Hematopoietic multipotent progenitor cell (in vitro differentiated cells): Measurements from ENCODE around the gene RRAGD. TPM values are rescaled to one million over a fixed set of nuclear protein-coding genes. Genes with fewer than 3 reads are reported as not detected.

Source experiments
- DNase-seq, 3 donors: peaks; one replicate each; pipeline ENCODE4 v3.0.0-alpha.2; 2011 to 2015; ENCODE audit warnings: low read depth in 2 of 3, low spot score in 2 of 3
- total RNA-seq: library from RNA; depleted of rRNA; stranded (reverse); fragments of >200 nt; gene quantifications from one replicate; pipeline ENCODE4 v1.2.3, GENCODE V29; 2012

The RRAGD gene, protein sequence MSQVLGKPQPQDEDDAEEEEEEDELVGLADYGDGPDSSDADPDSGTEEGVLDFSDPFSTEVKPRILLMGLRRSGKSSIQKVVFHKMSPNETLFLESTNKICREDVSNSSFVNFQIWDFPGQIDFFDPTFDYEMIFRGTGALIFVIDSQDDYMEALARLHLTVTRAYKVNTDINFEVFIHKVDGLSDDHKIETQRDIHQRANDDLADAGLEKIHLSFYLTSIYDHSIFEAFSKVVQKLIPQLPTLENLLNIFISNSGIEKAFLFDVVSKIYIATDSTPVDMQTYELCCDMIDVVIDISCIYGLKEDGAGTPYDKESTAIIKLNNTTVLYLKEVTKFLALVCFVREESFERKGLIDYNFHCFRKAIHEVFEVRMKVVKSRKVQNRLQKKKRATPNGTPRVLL
- total RNA-seq, result 7.8 TPM

DNA sequence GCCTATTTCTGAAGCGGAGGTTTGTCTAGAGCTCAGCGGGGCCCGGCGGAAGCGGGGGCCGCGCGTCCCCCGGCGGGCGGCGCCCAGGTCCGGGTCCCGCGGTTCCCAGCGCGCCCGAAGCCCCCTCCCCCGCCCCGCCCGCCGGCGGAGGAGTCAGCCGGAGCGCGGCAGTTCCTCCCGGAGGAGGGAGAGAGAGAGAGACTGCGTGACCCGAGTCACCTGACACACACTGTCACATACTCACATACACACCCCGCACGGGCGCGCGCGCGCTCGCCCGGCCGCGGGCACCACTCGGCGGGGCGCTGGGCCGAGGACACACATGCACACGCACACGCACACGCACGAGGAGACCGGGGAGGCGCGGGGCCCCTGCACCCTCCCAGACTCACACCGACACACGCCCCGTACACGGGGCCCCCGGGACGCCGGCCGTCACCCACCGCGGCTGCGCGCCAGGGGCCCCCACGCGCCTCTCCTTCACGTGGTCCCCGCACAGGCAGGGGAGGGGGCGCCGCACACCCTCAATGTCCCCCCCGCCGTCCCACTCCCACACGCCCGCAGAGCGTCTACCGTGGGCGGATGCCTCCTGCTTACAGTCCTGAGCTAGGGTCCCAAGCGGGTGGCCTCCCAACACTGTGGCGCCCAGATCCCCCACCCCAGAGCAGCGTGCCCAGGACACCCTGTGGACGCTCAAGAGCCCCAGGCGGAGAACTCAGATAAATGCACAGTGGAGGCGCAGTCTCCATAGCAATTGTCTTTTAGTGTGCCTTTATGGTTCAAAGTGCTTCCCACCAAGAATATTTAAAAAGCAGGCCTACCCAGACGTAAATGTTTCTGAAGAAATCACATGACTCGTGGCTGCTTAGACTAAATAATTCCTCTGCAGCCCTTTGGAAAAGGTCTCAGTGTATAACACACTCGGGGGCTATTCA, at the start of gene RRAGD:
RRAGD (minus strand) TSS at position 203 of the 935 bp plus-strand sequence. CDS start 280 bp downstream, outside the sequence.
- DNase-seq, result peak; percentile 35 to 83 (median 80)

DNA sequence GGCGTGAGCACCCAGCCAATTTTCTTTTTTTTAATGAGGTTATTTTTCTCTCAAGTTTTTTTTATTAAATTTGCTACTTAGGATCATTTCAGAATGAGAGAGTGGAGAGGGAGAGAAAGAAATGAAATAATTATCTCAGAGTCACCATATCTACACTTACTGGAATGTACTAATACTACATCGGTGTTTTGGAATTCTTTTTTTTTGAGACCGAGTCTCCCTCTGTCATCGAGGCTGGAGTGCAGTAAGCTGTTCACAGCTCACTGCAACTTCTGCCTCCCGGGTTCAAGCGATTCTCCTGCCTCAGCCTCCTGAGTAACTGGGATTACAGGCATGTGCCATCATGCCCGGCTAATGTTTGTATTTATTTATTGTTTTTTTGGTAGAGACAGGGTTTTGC, 48.6 kb upstream of the RRAGD start:
- DNase-seq, result no peak

DNA sequence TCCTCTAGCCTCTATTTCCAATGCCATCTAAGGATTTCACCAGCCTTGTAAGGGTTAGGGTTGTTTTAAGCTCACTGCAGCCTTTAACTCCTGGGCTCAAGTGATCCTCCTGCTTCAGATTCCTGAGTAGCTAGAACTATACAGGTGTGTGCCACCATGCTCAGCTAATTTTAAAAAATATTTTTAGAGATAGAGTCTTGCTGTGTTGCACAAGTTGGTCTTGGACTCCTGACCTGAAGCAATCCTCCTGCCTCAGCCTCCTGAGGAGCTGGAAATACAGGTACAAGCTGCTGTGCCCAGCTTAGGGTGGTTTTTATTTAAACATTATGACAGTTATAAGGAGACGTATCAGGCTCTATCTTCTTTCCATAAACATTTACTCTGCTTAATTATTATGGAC, 47.4 kb upstream of the RRAGD start:
- no peak for DNase-seq

DNA sequence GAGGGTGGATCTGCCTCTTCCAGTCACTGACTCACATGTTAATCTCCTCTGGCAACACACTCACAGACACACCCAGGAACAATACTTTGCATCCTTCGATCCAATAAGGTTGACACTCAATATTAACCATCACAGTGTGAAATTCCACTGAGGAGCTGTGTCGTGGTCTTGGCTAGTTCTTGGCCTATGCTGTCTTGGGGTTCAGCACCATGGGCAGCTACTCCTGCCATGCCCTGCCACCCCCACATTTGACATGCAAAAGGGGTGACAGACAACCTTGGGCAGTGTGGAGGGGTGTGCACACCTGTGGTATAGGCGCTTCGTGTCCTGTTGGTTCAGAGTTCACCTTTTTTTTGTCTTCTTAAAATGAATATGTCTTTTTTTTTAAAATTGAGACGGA, 46.6 kb upstream of the RRAGD start:
- DNase-seq, result no peak

DNA sequence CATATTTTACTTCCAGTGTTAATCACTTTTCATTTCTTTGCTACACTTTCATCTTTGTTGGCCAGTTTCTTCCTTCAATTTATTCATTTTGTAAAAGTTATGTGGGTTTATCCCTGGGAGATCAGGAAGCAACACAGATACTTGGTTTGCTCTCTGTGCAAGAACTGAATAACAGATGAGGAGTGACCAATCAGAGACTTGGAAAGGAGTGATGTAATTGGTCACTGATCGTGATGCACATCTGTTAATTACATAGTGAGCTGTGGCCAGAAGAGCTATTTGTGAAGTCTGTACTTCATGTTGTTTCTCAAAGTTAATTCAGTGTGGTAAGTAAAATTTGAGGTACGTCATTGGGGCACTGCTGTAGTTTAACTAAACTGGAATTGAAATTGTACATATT, 42.2 kb upstream of the RRAGD start:
- DNase-seq, result no peak

DNA sequence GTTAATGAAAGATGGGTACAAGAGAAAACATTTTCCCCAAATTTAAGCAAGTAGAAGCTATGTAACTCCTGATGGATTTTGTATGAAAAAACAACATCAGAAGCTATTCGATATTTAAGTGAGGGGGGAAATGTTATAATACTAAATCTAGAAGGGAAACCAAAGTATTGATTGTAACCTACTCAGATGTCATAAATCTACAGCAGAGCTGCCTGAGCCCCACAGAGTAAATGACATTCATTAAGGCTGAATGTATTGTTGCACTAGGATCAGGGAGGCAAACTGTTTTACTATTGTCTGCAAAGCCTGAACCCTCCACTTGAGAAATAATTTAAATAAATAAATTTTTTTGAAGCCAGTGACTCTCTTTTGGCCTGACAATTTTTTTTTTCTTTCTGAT, 40.2 kb upstream of the RRAGD start:
- DNase-seq, result no peak

DNA sequence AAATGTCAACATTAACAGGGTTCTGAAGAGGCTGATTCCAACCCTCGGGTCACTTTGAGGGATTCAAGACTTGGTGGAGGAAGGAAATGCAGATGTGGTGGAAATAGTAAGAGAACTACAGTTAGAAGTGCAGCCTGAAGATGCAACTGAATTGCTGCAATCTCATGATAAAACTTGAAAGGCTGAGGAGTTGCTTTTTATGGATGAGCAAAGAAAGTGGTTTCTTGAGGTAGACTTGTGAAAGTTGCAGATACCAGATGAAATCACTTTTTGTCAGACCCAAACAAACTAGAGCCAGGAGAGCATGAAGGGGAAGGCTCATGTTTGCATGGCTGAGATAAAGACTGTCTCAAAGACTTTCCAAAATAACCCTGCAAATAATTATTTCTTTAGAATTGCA, 37.1 kb upstream of the RRAGD start:
- no peak for DNase-seq

DNA sequence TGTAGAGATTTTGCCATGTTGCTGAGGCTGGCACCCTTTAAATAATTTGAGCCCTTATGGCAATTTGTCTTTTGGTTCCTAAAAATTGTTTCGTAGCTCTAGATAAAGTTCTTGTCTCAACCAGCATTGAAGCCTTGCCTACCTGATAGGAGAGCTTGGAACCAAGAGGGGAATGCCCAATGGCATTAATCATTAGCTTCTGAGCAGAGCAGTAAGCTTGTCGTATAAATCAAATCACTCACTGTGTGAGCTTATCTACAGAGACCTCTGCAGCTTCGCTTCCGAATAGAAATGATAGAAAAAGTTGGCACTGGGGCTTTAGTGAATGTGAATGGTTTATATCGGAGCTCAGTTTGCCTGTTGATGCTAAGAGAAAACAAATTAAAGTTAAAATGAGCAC, 31.6 kb upstream of the RRAGD start:
- DNase-seq, result peak in 2 of 3 donors; percentile 26 to 59

DNA sequence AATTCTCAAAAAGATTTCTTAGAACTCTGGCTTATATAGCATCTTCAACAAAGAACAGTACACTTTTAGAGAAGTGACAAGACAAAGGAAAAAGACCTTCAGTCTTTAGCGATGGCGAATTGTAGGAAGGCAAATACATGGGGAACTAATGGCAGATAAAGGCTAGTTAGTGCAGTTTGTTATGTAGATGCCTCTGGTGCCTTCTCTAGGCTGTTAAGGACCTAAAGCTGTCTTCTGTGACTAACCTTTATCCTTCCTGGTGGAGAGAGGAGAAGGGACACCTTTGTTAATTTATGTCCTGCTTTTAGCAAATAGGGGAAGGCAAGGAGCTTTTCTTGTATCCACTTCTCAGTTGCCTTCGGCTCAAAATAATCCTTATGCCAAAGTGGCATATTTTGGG, 28.1 kb upstream of the RRAGD start:
- no peak for DNase-seq

DNA sequence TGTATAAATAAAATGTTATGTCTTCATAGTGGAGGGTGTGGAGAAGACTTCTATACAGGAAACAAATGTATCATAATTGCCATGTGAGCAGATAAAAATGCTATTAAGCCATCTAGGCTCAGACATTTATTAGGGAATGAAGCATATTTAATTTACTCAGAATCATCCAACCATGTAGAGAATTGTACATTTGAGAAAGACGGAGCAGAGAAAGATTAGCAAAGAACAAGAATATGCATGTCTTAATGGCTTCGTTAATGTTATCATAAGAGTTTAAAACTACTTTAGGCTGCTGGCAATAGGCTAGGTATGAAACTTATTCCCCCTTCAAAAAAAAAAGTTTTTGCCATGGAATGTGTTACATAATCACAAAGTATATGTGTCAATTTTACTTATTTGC, 26.9 kb upstream of the RRAGD start:
- DNase-seq, result no peak

DNA sequence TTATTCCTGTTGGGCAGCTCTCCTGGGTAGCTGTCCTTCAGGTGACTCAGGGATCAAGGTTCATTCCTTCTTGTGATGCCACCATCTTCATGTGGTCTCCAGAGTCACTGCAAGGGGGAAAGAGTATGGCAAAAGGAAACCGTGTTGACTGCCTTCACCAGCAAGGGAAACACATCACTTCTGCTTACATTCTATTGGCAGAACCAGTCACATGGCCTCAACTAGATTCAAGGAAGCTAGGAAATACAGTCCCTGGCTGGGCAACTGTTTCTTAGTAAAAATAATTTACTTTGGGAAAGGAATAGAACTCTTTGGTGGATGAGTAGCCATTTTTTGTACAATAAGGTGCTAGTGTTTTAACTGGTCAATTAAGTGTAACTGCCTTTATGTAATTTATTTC, 26.2 kb upstream of the RRAGD start:
- DNase-seq, result no peak

DNA sequence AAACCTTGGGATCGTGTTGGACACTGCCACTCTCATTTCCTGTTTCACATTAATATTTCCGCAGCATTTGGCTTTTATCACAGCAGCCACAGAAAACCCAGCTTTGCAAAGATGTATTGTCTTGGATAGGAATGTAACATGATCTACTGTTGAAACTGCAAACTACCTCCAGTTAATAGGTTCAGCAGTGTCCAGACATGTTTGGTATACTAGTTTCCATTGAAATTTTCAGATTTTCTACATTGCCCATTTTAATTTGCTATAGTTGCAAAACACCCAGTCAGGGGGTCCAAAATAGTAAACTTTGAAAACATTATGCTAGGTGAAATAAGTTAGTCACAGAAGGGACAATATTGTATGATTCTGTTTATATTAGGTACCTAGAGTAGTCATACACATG, 24.2 kb upstream of the RRAGD start:
- no peak for DNase-seq

DNA sequence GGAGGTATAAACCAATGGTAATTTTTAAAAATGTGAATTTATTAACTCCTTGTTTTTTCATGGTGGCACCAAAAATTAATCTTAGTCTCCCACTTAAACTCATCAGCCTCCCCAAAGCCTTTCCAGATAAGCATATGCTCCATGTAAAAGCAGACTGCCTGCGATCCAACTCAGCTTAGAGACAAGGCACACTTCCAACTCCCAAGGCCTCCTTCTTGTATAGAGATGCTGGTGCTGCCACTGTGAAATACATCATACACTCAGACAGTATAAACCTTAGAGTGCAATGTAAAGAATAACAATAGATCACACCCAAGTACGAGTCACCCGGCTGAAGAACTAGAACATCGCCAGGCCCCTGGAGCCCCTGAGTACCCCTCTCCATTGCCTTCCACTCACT, 22.9 kb upstream of the RRAGD start:
- DNase-seq, result no peak

DNA sequence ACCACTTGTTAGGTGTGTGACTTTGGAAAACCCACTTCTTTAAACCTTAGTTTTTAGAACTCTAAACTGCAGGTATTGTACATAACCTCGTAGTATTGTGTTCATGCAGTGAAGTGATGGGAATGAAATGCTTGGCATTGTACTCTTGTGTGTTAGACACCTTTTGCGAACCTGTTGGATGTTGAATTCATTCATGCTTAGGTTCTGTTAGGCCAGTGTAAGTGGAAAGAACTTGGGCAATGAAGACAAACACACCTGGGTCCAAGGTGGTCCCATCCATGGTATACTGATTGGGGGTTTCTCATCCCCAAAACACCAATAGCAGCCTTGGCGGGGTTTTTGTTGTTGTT, 22.1 kb upstream of the RRAGD start:
- no peak for DNase-seq

DNA sequence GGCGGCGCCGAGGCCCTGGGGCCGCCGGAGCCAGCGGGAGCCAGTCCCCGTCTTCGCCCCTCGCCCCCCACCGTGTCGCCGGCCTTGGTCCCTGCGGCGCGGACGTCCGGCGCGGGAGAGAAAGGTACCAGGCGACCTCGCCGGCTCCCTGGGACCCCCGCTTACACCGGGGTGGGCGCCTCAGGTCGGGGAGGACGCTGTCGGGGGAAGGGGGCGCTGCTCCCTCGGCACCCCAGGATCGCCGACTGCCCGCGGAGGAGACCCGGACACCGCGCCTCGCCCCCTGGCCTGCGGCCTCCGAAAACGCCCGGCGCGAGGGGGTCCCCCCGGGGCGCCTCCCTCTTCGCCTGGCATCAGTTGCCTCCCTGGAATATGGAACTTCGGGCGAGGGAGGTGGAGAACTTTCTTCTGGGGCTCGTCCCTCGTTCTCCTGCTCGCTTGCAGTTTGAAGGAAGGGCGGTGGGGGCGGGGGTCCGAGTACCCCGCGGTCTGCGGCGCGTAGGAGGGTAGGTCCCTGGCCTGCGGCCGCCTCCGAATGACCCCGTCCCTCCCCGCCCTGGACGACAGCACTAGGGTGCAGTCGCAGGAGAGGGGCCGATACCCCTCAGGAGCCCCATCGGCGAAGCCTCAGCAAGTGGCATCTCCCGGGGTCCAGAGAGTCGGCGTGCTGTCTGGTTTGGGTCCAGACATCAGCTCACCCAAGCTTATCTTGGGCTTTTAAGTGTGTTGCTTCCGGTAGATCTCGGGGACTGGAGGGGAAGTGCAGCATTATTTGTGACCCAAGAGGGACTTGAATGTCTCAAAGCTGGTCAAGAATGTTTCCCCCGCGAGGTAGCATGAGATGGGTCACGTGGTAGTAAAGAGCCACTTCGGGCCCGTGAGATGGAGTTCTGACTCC, 21.4 kb upstream of the RRAGD start:
- DNase-seq, result peak in 2 of 3 donors; percentile 35 to 46

DNA sequence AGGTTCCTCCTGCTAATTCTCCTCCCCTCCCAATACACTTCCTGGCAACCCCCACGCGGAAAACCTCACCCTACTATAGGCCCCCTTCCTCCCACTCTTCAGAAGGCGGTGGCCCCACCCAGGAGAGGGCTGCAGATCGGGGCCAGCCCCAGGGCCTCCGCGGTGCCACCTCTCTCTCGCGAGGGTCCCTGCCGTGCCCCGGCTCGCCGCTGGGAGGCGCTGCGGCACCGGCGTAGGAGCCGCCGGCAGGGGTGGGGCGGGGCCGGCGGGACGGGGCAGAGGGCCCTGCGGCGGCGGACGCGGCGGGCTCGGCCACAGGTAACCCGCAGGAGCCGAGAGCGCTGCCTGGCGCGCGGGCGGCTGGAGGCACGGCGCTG, 20.8 kb upstream of the RRAGD start, which contains the start of gene ANKRD6:
ANKRD6 (plus strand) TSS at position 278 of the 377 bp plus-strand sequence. CDS start 133,825 bp downstream, outside the sequence.
- peak; percentile 72 to 80 (median 75) for DNase-seq

DNA sequence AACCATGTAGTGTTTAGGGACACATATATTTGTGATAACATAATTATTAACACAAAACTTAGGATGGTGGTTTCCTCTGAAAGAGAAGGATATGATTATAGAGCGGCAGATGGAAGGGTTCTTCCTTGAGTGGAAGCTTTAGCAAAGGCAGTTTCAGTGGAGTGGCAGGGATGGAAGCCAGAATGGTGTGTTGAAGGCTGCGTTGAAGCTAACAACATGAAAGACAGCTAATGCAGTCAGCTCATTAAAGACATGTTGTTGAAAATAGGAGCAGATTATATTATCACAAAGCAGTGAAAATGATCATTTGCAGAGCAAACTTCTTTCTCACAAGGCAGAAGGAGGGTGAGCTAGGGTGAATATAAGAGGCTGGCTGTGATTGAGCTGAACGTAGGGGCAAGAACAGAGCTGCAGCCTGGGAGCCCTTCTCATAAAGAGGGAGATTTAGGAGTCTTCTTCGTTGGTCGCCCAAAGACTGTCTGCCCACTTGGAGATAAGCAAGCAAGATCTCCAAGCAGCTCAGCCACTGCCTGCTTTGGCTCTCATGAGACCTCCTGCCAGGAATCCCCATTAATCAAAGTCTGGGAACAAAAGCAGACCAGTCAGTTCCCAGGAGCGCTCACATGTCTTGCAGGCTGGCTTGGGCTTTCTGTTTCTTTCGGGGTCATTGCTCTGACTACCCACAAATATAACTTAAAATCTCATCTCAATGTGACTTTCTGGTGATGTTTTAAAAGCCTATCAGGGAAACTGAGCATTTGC, 18.3 kb upstream of the RRAGD start:
- DNase-seq, result no peak

DNA sequence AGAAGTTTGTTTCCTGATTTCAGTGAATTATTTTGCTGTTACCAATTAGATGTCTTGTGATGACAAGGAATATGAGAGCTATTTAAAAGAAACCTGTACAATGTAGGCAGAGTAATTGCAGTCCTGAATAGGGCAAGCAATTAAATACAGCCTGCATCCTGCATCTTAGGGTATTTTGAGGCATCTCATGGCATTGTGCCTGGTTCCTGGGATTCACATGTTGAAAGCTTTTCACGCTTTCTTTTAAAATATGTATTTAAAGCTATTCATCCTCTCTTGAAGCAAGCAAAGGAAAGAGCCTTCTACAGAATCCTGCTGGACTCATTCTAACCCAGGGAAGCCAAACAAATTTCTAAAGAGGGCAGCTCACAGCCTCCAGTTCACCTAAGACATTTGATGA, 4.7 kb upstream of the RRAGD start:
- no peak for DNase-seq

DNA sequence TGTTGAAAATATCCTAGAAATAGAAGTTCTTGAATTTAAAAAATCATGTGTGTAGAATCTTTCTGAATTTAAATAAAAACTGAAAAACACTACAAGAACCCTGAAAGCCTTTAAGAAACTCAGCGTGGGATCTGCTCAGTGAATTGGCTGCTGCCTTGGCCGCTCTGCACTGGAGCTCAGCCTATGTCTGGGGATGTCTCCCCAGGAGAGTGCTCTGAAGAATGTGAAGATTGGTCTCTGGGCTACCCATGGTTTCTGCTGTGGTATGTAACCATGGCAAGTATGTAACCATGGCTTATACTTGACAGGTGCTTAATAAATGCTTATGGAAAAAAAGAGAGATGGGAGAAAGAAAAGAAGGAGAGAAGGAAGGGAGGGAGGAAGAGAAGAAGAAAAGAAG, 3.1 kb upstream of the RRAGD start:
- no peak for DNase-seq

DNA sequence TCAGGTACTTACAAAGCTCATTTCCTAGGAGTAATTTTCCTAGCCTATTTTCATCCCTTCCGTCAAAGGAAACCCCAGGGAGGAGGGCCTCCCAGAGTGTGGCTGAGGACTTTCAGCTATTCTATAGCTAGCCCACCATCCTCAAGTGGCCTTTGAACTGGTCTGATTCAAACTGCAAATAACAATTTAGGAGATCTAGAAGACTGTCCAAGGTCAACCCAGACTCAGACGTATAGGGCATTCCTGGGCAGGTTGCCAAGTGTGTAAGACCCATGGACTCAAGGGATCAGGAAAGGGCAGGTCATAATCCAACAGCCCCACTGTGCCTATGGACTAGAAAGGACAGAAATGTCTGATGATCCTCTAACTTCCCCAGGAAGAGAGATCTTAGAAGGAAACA, 2.1 kb upstream of the RRAGD start:
- DNase-seq, result no peak
